NCI-H2227 (cell line): ENCODE results near the gene CUL3.
"Not testable (repeated sequence)": the region's sequence is repeated elsewhere in the genome, so short reads cannot be mapped to it uniquely, and the experiment has no call there.

Experiments
- DNase-seq: peaks from one replicate; lab custom pipeline; 2025; ENCODE audit not compliant: unreplicated experiment; lab: John Stamatoyannopoulos, UW

CUL3 gene

GRCh38 chr2:224545884-224546644 lies 39.1 kb downstream of the CUL3 start:
- DNase-seq = no peak

GRCh38 chr2:224543939-224544338 lies 41.2 kb downstream of the CUL3 start:
- no peak for DNase-seq

- DNase-seq = no peak
These were observed 46.5 kb downstream of the CUL3 start for GRCh38 chr2:224538561-224539138.

- DNase-seq = no peak
These were observed 52.2 kb downstream of the CUL3 start for GRCh38 chr2:224532931-224533330.

- DNase-seq = no peak
These were observed 52.7 kb downstream of the CUL3 start for GRCh38 chr2:224532441-224532840.

- no peak for DNase-seq
These were observed 57.0 kb downstream of the CUL3 start for GRCh38 chr2:224528171-224528570.

- no peak for DNase-seq
These were observed 59.4 kb downstream of the CUL3 start for GRCh38 chr2:224525774-224526173.

- no peak for DNase-seq
These were observed 60.5 kb downstream of the CUL3 start for GRCh38 chr2:224524657-224525056.

GRCh38 chr2:224523626-224524577 lies 61.3 kb downstream of the CUL3 start:
- DNase-seq = no peak

GRCh38 chr2:224522483-224522882 lies 62.7 kb downstream of the CUL3 start:
- DNase-seq = not testable (repeated sequence)

GRCh38 chr2:224520064-224520463 lies 65.1 kb downstream of the CUL3 start:
- DNase-seq = no peak

GRCh38 chr2:224518806-224519580 lies 66.2 kb downstream of the CUL3 start:
- no peak for DNase-seq

GRCh38 chr2:224517963-224518362 lies 67.2 kb downstream of the CUL3 start:
- no peak for DNase-seq

- not testable (repeated sequence) for DNase-seq
These were observed 68.8 kb downstream of the CUL3 start for GRCh38 chr2:224516393-224516792.

- DNase-seq = no peak
These were observed 71.2 kb downstream of the CUL3 start for GRCh38 chr2:224513991-224514390.

- no peak for DNase-seq
These were observed 77.4 kb downstream of the CUL3 start for GRCh38 chr2:224507789-224508188.

GRCh38 chr2:224506494-224506893 lies 78.7 kb downstream of the CUL3 start:
- DNase-seq = no peak

- no peak for DNase-seq
These were observed 86.2 kb downstream of the CUL3 start for GRCh38 chr2:224498991-224499390.

- DNase-seq = no peak
These were observed 92.6 kb downstream of the CUL3 start for GRCh38 chr2:224492531-224492930.

GRCh38 chr2:224487940-224488339 lies 97.2 kb downstream of the CUL3 start:
- DNase-seq = not testable (repeated sequence)
